Bronchial epithelial cell (primary cell): ENCODE measurements around the gene ACRBP. TPM values are rescaled to one million over a fixed set of nuclear protein-coding genes. Genes with fewer than 3 reads are reported as not detected.
A peak's percentile ranks its signal among the peaks of the same experiment; 100 is the strongest.

Experiments used
- DNase-seq: peaks from one replicate; pipeline ENCODE4 v3.0.0-alpha.2; 2010; ENCODE audit warnings: low read depth
- FAIRE-seq: peaks from 2 replicates; lab custom pipeline; 2011; peaks lifted over from hg19 to GRCh38; lab: Jason Lieb, UNC
- H3K27me3 ChIP-seq: 2 replicates; pipeline ENCODE4 v1.5.1; 2011; ENCODE audit warnings: low read length; ENCODE audit not compliant: control insufficient read depth, insufficient read depth
- H3K36me3 ChIP-seq: 2 replicates; pipeline ENCODE4 v1.5.1; 2011; ENCODE audit warnings: low read length; ENCODE audit not compliant: control insufficient read depth, insufficient read depth
- H3K4me3 ChIP-seq: 2 replicates; pipeline ENCODE4 v1.5.1; 2011; ENCODE audit warnings: mild to moderate bottlenecking, low read depth, low read length, control low read depth
- total RNA-seq: library from RNA; depleted of rRNA; stranded (reverse); fragments of >200 nt; gene quantifications from 2 replicates; pipeline ENCODE4 v1.2.1, GENCODE V29; 2014
- TF ChIP-seq, protein P1 (sequence below): IDR thresholded peaks from 2 replicates; pipeline ENCODE4 v1.5.1; 2011; ENCODE audit warnings: mild to moderate bottlenecking, moderate library complexity, low read length, control low read depth, inconsistent platforms; ENCODE audit not compliant: insufficient read depth, severe bottlenecking

The ACRBP gene
- total RNA-seq, 1 donor from 2014 or later: under 0.01 TPM

- no peak overlapping the region for H3K4me3 ChIP-seq
- H3K27me3 ChIP-seq: no peaks in the 10 kb centered on the region
- no peaks in the 10 kb centered on the region for H3K36me3 ChIP-seq
- no peak for DNase-seq
- TF ChIP-seq, protein P1, sequence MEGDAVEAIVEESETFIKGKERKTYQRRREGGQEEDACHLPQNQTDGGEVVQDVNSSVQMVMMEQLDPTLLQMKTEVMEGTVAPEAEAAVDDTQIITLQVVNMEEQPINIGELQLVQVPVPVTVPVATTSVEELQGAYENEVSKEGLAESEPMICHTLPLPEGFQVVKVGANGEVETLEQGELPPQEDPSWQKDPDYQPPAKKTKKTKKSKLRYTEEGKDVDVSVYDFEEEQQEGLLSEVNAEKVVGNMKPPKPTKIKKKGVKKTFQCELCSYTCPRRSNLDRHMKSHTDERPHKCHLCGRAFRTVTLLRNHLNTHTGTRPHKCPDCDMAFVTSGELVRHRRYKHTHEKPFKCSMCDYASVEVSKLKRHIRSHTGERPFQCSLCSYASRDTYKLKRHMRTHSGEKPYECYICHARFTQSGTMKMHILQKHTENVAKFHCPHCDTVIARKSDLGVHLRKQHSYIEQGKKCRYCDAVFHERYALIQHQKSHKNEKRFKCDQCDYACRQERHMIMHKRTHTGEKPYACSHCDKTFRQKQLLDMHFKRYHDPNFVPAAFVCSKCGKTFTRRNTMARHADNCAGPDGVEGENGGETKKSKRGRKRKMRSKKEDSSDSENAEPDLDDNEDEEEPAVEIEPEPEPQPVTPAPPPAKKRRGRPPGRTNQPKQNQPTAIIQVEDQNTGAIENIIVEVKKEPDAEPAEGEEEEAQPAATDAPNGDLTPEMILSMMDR: no peak
- FAIRE-seq: no peak
Measured at GRCh38 chr12:6691473-6691872, 44.2 kb upstream of the ACRBP start.

DNA sequence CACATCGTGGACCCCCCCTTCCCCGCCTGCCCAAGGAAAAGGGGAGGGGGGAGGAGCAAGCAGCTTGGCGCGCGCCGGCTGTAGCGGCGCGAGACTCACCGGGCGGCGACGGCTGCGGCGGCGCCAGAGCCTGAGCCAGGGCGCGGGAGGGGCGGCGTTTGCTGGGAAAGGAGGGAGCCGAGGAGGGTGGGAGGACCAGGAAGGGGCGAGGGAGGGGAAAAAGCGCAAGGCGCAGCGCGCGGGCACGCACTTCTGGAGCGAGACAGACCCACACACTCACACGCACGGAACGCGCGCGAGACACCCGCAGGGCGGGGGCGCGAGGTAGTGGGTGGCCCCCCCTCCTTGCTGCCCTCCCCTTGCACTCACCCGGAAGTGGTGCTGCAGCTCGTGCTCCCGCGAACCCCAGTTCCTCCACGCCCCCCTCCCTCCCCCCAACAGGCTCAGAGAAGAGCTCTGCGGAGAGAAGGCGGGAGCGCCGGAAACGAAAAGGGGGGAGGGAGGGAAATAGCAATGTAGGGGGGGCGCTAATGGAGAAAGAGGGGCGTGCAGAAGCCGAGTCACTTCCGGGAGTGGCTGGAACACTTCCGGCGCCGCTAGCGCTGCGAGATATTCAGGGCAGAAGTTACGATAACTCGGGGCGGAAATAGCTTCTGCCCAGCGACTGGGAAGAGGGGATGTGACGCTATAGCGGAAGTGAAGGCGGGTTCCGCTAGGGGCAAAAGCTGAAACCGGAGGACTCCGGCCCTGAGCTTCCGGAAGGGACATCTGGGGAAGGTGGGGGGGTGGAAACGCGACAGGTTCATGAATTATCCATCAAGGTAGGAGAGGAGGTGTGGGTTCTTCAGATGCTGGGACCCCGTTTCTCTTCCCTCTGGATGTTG is 42.0 kb upstream of the ACRBP start, which contains the start of gene ZNF384:
Gene ZNF384, minus strand, starts transcription at position 377 of the 884 bp plus-strand sequence. CDS start 9,855 bp downstream, outside the sequence.
- Histone ChIP-seq H3K36me3 (no peaks in the 10 kb centered on the region), H3K27me3 (no peaks in the 10 kb centered on the region), H3K4me3 (peak within 1 kb of the TSS; percentile 64)
- TF ChIP-seq, protein P1: no peak
- DNase-seq (peak; percentile 96), FAIRE-seq (peak; percentile 93)

DNA sequence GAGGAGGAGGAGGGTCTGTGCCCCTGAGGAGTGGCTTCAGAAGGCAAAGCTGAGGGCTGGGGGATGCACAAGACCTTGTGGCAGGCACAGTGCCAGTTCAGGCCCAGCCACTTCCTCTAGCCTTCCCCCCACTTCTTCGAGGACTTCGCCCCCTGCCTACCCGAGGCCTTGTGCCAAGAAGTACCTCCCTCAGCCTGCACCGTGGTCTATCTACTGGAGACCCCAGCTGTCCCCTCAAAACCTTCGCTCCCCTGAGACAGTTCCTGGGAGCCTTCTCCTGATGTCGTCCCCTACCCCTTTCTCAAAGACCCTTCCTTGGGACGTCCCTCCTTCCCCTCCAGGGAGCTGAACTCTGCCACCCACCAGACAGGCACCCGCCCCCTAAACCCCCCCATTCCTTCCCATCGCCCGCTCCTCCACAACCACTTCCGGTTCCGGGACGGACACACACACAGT is 41.3 kb upstream of the ACRBP start:
- Histone ChIP-seq H3K36me3 (no peaks in the 10 kb centered on the region), H3K4me3 (peak overlapping the region; percentile 64), H3K27me3 (no peaks in the 10 kb centered on the region)
- no peak for DNase-seq
- TF ChIP-seq, protein P1: no peak
- FAIRE-seq: no peak

- H3K36me3 ChIP-seq: no peaks in the 10 kb centered on the region
- TF ChIP-seq, protein P1: no peak
- H3K27me3 ChIP-seq: no peaks in the 10 kb centered on the region
- no peak for DNase-seq
- H3K4me3 ChIP-seq: no peak overlapping the region
- no peak for FAIRE-seq
Measured at GRCh38 chr12:6685814-6686213, 38.6 kb upstream of the ACRBP start.

DNA sequence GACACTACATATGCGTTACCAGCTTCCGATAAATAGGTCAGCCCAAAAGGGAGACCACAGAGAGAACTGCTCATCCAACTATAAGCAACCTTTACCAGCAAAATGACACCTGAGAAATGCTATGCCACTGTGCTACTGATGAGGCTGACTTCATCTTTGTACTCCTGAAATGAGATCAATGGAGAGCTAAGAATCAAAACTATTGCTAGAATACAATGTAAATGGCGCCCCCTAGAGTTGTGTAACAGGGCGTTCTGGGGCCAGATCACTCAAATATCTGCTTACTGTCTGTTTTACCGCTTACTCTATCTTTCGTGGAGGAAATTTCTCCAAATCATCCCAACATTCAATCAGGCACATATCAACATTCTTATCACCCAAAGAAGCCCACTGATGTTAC is 37.4 kb upstream of the ACRBP start:
- H3K36me3 ChIP-seq: no peaks in the 10 kb centered on the region
- no peak overlapping the region for H3K4me3 ChIP-seq
- no peak for FAIRE-seq
- DNase-seq: no peak
- no peaks in the 10 kb centered on the region for H3K27me3 ChIP-seq
- TF ChIP-seq, protein P1: peak; percentile 43

DNA sequence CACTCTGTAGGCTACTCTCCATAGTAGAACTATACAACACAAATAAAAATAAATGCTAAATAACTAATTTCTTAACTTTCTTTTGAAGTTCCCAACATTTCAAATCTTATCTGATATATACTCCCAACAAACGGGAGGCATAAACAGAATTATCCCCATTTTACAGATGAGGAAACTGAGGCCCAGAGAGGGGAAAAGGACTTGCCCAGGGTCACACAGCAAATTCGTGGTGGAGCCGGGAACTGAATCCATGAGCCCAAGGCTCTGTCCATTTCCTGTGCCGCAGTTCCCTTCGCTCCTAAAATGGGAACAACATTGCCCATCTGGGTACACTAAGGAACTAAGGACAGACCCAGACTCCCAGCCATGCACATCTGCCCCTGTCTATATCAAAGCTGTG is 29.7 kb upstream of the ACRBP start:
- DNase-seq (no peak), FAIRE-seq (no peak)
- Histone ChIP-seq H3K4me3 (no peak overlapping the region), H3K27me3 (no peaks in the 10 kb centered on the region), H3K36me3 (peaks cover 33% of the 10 kb centered on the region)
- TF ChIP-seq, protein P1: no peak
